ENCODE data around the gene SLC46A3.

The SLC46A3 gene

GRCh38 chr13:28717170-28717569, 1.6 kb downstream of the SLC46A3 start:
- no peak overlapping the region for H3K4me3 ChIP-seq (ENCODE audit: low read depth, low read length)
- TF ChIP-seq CTCF (IDR thresholded peaks at IDR 0.05; ENCODE audit: low read depth, low read length), result no peak

DNA sequence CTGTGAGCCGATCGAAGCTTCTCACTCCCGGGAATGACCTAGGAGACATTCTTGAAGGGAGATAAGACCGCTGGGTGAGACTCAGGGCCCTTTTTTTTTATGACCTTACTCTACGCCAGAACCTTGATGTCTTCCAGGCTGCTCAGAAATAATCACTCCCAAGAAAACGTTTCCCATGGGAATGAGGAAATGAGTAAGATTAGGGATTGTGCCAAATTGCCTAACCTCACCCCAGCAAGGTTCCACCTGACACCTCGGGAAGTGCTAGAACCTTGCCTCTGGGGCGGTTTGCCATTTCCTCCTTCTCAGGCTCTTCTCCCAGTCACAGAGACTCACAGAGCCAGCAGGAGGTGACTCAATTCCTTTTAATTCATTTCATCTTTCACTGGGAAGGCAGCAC, 2.3 kb downstream of the SLC46A3 start:
- peak overlapping the region; percentile 3; the same call in 1 of the 2 replicates for H3K4me3 ChIP-seq (ENCODE audit: low read depth, low read length)
- no peak for TF ChIP-seq CTCF (IDR thresholded peaks at IDR 0.05; ENCODE audit: low read depth, low read length)

DNA sequence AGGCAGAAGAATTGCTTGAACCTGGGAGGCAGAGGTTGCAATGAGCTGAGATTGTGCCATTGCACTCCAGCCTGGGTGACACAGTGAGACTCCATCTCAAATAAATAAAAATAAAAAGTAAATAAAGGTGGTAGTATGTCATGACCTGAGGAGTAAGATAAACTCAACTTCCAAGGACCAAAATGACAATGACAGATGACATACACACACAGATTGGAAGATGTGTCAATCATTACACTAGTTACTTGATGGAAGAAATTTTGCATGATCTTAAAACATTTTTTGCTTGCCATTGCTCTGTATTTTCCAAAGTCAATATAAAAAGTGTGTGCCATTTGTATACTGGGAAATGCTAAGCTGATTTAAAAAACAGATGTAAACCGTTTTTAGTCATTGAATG, 4.1 kb downstream of the SLC46A3 start:
- no peak for TF ChIP-seq CTCF (IDR thresholded peaks at IDR 0.05; ENCODE audit: low read depth, low read length)
- no peak overlapping the region for H3K4me3 ChIP-seq (ENCODE audit: low read depth, low read length)

DNA sequence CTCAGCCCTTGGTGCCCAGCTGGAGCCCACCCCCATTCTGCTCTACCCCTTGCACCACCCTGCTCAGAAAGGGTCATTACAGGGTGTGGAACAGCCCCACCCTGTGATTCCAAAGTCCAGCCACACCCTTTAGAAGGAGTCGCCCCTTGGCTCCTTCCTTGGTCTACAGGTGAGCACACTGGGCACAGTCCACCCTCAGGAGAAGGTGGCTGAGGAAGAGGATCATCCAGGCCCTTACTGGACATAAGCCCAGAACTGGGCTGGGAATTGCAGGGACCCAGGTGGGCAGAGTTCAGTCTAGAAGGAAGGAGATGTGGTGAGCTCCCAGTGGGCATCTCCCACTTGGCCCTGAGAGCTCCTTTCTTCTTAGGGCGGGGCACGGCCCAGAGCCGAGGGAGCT, 8.6 kb downstream of the SLC46A3 start:
- H3K4me3 ChIP-seq (ENCODE audit: low read depth, low read length), result no peak overlapping the region
- no peak for TF ChIP-seq CTCF (IDR thresholded peaks at IDR 0.05; ENCODE audit: low read depth, low read length)

GRCh38 chr13:28707629-28708427, 10.9 kb downstream of the SLC46A3 start:
- H3K4me3 ChIP-seq (ENCODE audit: low read depth, low read length), result no peak overlapping the region
- TF ChIP-seq CTCF (IDR thresholded peaks at IDR 0.05; ENCODE audit: low read depth, low read length), result no peak

- H3K4me3 ChIP-seq (ENCODE audit: low read depth, low read length), result no peak overlapping the region
- TF ChIP-seq CTCF (IDR thresholded peaks at IDR 0.05; ENCODE audit: low read depth, low read length), result no peak
Measured at GRCh38 chr13:28705461-28706083, 13.2 kb downstream of the SLC46A3 start.

GRCh38 chr13:28704919-28705318, 13.9 kb downstream of the SLC46A3 start:
- TF ChIP-seq CTCF (IDR thresholded peaks at IDR 0.05; ENCODE audit: low read depth, low read length), result no peak
- no peak overlapping the region for H3K4me3 ChIP-seq (ENCODE audit: low read depth, low read length)
